ENCODE measurements around the gene MYH11. TPM values are rescaled to one million over a fixed set of nuclear protein-coding genes. Genes with fewer than 3 reads are reported as not detected.

The MYH11 gene
- total RNA-seq, 1 experiment from 2014 or later = not detected

GRCh38 chr16:15760129-15760528 lies 96.7 kb downstream of the MYH11 start:
- H3K9me3 ChIP-seq (ENCODE audit: low read depth, low read length, poor library complexity, severe bottlenecking) = no peaks in the 10 kb centered on the region
- POLR2A ChIA-PET (ENCODE audit: low non-redundant PET) = interaction anchor here (0.7 kb wide), 1 partner anchor 1370 kb away, joined by 3 read pairs; no protein-coding TSS in a partner anchor
- TF ChIP-seq EZH2 (IDR thresholded peaks at IDR 0.05; ENCODE audit: borderline replicate concordance, low read depth, low read length, poor library complexity, severe bottlenecking) (no peak), CTCF (conservative IDR thresholded peaks at IDR 0.05; ENCODE audit: low read depth, low read length) (no peak)
- CTCF ChIA-PET = no interaction called here
- intact Hi-C loops (cut with micrococcal nuclease; ENCODE audit: unreplicated experiment) = loop anchor here (10.0 kb wide), 1 partner anchor 435 kb away; no protein-coding TSS in a partner anchor
- H3K4me1 ChIP-seq (ENCODE audit: insufficient read depth, low read length, poor library complexity, severe bottlenecking) = no peaks in the 10 kb centered on the region
- H3K36me3 ChIP-seq (ENCODE audit: insufficient read depth, low read length, poor library complexity, severe bottlenecking) = no peaks in the 10 kb centered on the region
- H3K27me3 ChIP-seq (replicated peaks; ENCODE audit: insufficient read depth, low read depth, low read length, poor library complexity) = peaks cover 5% of the 10 kb centered on the region
- H3K27ac ChIP-seq (ENCODE audit: low read depth, low read length, poor library complexity, severe bottlenecking) = no peak overlapping the region
- no TSS peak for BruUV-seq (replicated peaks)
- no peak for DNase-seq (ENCODE audit: low spot score)
- no peak overlapping the region for H3K4me3 ChIP-seq (ENCODE audit: low read depth, low read length, poor library complexity, severe bottlenecking)

- ChIA-PET CTCF (no interaction called here), POLR2A (ENCODE audit: low non-redundant PET) (no interaction called here)
- no peaks in the 10 kb centered on the region for H3K36me3 ChIP-seq (ENCODE audit: insufficient read depth, low read length, poor library complexity, severe bottlenecking)
- no peak for DNase-seq (ENCODE audit: low spot score)
- H3K4me3 ChIP-seq (ENCODE audit: low read depth, low read length, poor library complexity, severe bottlenecking) = no peak overlapping the region
- peaks cover 5% of the 10 kb centered on the region for H3K27me3 ChIP-seq (replicated peaks; ENCODE audit: insufficient read depth, low read depth, low read length, poor library complexity)
- H3K4me1 ChIP-seq (ENCODE audit: insufficient read depth, low read length, poor library complexity, severe bottlenecking) = no peaks in the 10 kb centered on the region
- no TSS peak for BruUV-seq (replicated peaks)
- intact Hi-C loops (cut with micrococcal nuclease; ENCODE audit: unreplicated experiment) = no loop called here
- no peak overlapping the region for H3K27ac ChIP-seq (ENCODE audit: low read depth, low read length, poor library complexity, severe bottlenecking)
- TF ChIP-seq CTCF (conservative IDR thresholded peaks at IDR 0.05; ENCODE audit: low read depth, low read length) (no peak), EZH2 (IDR thresholded peaks at IDR 0.05; ENCODE audit: borderline replicate concordance, low read depth, low read length, poor library complexity, severe bottlenecking) (no peak)
- no peaks in the 10 kb centered on the region for H3K9me3 ChIP-seq (ENCODE audit: low read depth, low read length, poor library complexity, severe bottlenecking)
Observed at GRCh38 chr16:15759070-15759469, 97.8 kb downstream of the MYH11 start.

- Histone ChIP-seq H3K27me3 (replicated peaks; ENCODE audit: insufficient read depth, low read depth, low read length, poor library complexity) (peaks cover 2% of the 10 kb centered on the region), H3K4me1 (ENCODE audit: insufficient read depth, low read length, poor library complexity, severe bottlenecking) (no peaks in the 10 kb centered on the region), H3K4me3 (ENCODE audit: low read depth, low read length, poor library complexity, severe bottlenecking) (no peak overlapping the region), H3K9me3 (ENCODE audit: low read depth, low read length, poor library complexity, severe bottlenecking) (no peaks in the 10 kb centered on the region), H3K27ac (ENCODE audit: low read depth, low read length, poor library complexity, severe bottlenecking) (no peak overlapping the region), H3K36me3 (ENCODE audit: insufficient read depth, low read length, poor library complexity, severe bottlenecking) (no peaks in the 10 kb centered on the region)
- intact Hi-C loops (cut with micrococcal nuclease; ENCODE audit: unreplicated experiment) = no loop called here
- POLR2A ChIA-PET (ENCODE audit: low non-redundant PET) = no interaction called here
- CTCF ChIA-PET = no interaction called here
- no TSS peak for BruUV-seq (replicated peaks)
- TF ChIP-seq EZH2 (IDR thresholded peaks at IDR 0.05; ENCODE audit: borderline replicate concordance, low read depth, low read length, poor library complexity, severe bottlenecking) (no peak), CTCF (conservative IDR thresholded peaks at IDR 0.05; ENCODE audit: low read depth, low read length) (no peak)
- no peak for DNase-seq (ENCODE audit: low spot score)
Observed at GRCh38 chr16:15757630-15758251, 99.1 kb downstream of the MYH11 start.

Data from A673 (cell line).